Activated naive CD4-positive, alpha-beta T cell (primary cell): ENCODE measurements around the gene BANF1.
"Not testable (repeated sequence)": the region's sequence is repeated elsewhere in the genome, so short reads cannot be mapped to it uniquely, and the experiment has no call there.

Experiments
- DNase-seq, 4 experiments: peaks; one replicate each; lab custom pipeline; 2025; lab: John Stamatoyannopoulos, UW

Gene BANF1

DNA sequence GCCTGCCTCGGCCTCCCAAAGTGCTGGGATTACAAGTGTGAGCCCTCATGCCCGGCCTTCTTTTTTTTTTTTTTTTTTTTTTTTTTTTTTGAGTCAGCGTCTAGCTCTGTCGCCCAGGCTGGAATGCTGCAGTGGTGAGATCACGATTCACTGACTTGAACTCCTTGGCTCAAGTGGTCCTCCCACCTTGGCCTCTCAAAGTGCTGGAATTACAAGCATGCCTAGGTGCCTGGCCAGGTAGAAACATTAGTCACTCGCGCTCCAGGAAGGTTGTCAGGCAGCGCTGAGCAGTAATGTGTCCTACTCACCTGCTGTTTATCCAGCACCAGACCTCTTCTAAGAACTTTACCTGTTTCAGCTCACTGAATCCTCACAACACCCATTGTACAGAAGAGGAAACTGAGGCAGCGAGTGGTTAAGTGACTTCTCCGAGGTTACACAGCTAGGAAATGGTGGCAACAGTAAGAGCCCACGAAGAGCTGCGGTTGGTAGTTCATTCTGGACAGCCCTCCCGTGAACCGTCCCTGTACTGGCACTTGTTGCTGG lies 9.0 kb downstream of the BANF1 start:
- no peak for DNase-seq

DNA sequence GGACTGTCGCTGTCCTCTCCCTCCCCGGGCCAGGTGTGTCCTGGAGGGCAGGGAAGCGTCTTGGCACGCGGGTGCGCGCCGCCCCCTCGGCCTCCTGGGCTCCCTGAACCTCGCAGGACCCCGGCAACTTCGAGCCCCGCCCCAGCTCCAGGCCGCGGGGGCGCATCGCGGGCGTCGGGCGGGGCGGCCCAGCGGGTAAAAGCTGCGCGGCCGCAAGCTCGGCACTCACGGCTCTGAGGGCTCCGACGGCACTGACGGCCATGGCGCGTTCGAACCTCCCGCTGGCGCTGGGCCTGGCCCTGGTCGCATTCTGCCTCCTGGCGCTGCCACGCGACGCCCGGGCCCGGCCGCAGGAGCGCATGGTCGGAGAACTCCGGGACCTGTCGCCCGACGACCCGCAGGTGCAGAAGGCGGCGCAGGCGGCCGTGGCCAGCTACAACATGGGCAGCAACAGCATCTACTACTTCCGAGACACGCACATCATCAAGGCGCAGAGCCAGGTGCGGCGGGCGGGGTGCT lies 9.5 kb downstream of the BANF1 start, which contains the start of gene CST6:
CST6 (plus strand) TSS at position 224 of the 519 bp plus-strand sequence; CDS start at position 261, 37 bp downstream.
- no peak for DNase-seq

DNA sequence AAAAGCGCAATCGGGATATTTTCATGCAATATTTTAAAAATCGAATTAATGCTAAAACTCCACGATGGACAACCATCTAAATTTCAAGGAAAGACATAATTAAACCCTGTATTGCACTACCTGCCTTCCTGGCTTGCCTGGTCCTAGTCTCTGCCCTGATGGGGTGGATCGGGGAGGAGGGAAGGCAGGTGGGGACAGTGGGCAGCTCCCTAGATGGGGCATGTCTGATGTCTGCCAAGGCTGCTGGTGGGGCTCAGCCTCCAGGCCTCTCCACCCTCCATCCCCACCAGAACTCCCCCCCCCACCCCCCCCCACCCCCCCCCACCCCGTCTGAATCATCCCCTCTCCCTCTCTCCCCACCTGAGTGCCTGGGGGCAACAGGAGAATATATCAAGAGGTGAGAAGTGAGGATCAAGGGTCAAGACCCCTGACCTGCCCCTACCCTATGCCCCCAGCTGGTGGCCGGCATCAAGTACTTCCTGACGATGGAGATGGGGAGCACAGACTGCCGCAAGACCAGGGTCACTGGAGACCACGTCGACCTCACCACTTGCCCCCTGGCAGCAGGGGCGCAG lies 10.2 kb downstream of the BANF1 start:
- no peak for DNase-seq

DNA sequence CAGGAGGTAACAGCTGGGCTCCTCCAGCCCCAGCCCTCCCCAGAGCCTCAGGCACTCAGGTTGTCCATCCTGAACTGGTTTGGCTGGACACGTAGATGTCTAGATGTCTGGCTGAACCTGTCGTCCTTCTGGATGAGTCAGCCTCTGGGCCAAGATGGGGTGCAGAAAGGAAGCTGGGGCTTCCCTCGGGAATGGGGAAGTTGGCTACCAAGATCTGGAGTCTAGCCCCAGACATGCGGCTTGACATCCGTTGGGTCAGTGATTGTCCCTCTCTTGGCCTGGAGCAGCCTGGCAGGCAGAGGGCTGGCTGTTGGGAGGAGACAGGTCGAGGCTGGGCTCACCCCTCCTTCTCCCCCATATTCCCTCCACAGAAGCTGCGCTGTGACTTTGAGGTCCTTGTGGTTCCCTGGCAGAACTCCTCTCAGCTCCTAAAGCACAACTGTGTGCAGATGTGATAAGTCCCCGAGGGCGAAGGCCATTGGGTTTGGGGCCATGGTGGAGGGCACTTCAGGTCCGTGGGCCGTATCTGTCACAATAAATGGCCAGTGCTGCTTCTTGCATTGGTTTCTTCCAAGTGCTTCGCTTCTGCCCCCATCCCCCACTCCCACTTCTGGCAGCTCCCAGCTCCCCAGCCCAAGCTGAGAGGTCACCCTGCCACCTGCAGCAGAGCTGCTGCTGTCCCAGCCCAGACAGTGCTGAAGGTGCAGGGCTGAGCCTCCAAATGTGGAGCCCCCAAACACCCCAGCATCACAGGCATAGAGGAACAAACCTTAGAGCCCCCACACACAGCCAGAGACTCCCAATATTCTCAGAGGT lies 10.9 kb downstream of the BANF1 start:
- DNase-seq: no peak

DNA sequence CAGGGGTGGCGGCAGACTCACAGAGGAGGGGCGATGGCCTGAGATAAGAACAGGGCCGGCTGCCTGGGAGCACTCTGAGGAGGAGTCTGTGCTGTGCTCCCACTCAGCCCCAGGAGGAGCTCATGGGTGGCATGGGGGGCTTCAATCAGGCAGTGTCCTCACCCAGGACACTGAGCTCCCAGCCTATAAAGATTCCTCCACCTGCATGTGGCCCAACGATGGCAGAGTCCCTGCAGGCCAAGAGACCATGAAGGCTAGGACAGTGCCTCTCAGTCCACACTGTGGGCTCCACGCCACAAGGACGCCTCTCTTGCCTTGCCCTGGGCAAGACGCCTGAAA lies 11.4 kb downstream of the BANF1 start:
- DNase-seq: no peak

DNA sequence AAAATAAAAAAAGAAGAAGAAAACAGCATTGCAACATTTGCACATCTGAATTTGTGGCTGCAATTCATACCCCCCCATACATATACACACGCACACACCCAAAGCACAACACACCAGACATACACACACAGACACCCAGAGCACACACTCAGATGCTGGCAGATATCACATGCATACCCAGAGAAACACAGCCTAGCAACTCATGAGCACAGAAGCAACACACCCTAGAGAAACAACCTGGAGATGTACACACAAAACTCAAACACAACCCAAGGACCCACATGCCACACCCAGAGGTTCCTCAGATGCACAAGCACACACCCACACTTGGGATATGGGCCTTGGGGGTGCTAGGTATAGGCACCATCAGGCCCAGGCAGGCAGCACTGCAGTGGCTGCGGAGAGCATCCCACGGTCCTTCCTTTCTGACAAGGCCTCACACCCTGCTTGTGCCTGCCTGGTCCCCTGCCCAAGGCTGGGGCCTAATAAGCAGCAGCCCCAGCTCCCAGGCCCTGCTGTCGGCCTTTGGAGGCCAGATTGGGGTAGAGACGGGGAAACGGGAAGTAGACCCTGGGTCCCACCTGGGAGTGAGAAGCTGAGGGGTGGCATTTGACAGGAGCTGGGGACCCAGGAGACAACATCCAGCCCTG lies 12.6 kb downstream of the BANF1 start:
- DNase-seq: no peak

DNA sequence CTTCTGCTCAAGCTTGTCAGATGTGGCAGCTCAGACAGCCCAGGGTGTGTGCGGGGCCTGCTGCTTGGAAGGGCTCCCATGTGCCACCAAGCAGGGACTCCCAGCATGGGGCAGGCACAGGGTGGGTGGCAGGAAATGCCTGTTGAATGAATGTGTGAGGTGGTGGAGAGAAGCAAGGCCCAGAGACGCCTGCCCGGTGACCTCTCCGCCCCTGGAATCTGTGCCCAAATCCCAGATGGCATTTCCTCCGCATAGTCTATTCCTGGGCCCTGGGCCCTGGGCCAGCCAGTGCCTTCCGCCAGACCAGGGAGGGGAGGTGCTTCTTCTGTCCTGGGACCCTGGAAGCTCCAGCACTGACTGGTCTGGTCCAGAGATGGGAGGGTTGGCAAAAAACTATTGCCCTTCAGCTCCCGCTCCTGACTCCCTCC lies 13.2 kb downstream of the BANF1 start:
- no peak for DNase-seq

DNA sequence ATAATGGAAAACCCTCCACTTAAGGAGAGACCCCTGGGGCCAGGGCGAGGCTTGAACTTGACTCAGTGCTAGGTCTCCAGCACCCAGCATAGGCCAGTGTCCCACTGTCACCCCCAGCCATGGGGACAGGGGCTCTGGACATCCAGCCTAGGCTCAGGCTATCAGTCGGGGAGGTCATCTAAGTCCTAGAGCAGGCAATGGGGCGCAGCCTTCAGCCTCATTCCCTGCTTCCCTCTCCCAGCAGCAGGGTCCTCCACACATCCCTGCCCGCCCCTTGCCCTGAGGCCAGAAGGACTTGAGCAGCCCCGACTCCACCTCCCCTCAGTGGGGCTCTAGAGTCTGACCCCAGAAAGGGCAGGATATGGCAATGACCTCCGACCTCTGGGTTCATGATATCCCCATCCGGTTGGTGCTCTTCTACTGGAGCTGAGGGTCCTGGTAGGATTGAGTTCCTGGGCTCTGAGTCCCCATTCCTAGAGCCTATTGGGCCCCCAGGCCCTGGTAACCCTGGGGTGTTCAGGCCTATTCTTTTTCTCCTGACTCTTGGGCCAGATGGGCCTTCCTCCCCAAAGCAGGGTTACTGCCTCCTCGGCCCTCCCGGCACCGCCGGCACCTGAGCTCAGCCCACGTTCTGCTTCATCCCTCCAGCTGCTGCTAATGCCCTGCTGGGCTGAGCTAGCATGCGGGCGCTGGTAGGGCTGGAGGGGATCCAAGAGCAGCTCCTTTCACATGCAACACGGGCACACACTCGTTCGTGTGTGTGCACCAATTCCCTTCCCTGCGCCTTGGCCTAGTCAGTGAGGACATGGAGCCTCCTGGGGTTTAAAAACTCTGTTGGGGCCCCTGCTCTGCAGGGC lies 13.9 kb downstream of the BANF1 start:
- DNase-seq: no peak

DNA sequence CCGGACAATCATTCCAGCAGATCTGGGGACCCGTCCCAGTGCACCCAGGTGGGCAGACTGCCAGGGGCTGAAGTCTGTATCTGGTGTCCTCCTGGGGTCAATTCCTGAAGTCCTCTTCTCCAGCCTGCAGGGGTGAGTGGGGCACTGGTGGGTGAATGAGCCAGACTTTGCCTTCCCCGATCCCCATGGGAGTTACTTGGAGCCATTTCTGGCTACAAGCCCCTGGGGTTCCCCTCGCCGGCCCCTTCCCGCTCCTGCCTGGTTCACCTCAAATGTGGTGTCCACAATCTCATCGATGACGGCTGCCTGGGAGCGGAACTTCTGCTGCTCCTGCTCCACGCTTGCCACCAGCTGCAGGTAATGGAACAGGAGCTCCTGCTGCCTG lies 14.5 kb downstream of the BANF1 start:
- no peak for DNase-seq

DNA sequence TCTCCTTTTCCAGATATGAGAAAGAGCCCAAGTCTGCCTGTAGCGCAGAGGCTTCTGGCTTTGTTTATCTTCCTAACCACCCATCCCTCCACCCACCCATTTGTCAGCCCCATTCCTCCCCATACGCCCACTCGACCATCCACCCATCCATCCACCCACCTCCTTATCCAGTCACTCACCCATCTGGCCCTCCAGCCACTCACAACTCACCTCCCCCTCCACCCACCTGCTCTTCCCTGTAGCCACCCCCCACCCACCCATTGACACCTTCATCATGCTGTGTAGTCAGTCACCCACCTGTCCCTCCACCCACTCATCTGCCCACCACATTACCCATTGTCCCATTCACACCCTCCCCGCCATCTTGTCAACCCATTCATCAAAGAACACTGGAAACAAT lies 15.0 kb downstream of the BANF1 start:
- no peak for DNase-seq

DNA sequence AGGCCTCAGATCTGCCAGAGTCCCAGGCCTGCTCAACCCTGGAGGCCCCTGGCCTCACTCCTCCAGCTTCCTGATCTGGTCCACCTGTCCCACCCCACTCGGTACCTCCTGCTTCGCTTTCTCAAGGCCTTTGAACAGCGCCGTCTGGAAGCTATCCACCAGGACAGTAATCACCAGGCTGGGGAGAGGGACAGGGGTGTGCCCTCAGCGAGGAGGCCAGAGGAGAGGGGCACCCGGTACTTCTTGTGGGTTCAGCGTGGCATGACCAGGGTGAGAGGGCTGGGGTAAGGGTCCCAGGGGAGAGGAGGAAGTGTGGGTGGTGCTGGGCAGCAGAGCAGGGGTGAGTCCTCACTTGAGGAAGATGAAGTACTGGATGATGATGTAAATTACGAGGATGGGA lies 17.9 kb downstream of the BANF1 start:
- DNase-seq: no peak

DNA sequence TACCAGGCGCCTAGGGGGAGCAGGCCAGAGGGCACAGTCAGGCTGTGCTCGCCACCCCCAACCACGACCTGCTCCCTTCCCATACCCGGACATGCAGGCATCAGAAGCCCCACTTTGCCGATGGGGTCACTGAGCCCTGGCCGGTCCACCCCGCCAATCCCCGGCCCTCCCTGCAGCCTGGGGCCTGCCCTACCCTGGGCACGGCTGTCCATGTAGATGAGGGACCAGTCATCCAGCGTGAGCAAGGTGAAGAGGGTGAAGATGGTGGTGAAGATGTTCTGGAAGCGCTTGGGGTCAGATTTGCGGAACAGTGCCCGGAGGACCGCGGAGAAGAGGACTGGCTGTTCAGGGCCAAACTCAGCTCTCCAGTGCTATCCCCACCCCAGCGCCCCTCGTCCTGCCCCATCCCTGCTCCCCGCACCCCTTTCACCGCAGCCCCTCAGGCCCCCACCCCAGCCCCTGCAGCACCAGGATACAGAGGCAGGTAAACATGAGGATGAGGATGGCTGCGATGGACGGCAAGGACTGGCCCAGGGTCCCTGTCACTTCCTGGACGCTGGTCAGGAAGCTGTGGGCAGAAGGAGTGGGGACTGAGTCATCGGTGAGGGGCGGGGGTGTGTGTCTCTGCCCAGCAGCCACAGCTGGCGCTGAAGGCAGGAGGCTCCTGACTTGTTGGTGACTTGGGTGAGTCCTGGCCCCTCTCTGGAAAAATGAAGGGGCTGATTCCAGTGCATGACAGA lies 18.5 kb downstream of the BANF1 start:
- DNase-seq: no peak

DNA sequence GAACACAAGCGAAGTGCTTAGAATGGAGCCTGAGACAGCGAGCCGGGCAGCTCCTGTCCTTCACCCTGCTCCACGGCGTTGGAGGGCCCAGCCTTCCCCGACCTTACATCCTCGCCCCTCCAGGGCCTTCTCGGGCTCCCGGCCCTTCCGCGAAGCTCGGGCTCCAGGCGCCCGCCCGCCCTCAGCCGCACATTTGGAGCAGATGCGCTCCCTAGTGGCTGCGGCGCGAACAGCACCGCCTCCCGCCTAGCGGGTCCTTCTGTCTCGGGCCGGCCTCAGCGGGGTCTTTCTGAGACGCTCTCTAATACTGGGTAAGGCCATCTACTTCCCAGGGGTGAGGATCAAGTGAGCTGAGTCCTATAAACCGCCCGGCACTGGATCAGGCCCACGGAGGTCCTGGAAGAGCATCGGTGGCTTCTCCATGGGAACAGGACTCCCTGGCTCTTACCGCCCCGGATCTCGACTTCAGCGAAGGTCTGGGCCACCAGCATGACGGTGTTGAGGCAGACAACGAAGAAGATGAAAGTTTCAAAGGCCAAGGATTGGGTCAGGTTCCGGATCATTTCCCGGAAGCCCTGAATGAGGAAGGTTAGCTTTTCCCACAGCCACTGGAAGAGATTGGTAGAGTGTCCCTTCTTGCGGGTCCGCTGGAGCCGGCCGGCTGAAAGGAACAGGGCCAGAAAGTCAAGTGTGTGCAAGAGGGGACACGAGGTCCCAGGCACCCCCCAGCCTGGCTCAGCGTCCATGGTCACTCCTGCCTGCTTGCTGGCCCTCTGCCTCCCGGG lies 20.3 kb downstream of the BANF1 start:
- DNase-seq: peak; percentile 65 to 79 (median 67)

DNA sequence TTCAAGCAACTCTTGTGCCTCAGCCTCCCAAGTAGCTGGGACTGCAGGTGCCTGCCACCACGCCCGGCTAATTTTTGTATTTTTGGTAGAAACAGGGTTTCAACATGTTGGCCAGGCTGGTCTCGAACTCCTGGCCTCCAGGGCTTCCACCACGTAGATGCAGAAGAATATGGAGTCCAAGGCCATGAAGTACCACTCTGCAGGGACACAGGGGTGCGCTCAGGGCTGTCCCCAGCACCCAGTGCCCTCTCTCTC lies 20.8 kb downstream of the BANF1 start:
- DNase-seq: not testable (repeated sequence)

DNA sequence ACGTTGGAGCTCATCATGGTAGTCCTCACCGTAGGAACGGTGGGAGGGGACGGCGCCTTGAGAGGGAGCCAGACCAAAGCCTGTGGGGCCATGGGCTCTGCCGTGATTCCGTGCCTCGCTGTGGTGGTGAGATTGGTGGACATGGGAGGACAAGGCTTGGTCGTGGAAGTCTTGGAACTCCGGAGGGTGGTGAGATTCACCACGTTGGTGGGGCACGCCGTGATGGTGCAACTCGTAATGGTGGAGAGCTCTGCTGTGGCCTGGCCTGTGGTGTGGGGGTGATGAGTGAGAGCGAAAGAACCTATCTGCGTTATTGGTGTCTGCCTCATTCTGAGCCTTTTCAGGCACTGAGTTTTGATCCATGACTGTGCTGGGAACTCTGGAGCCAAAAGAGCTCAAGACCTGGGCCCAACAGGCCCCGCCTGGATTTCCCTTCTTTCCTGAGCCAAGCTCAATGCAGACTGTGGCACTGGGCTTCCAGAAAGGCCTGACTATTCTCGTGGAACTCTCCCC lies 23.8 kb downstream of the BANF1 start, which contains the start of gene CATSPER1:
CATSPER1 (minus strand) TSS at position 463 of the 513 bp plus-strand sequence; CDS start at position 363, 100 bp downstream.
- no peak for DNase-seq

DNA sequence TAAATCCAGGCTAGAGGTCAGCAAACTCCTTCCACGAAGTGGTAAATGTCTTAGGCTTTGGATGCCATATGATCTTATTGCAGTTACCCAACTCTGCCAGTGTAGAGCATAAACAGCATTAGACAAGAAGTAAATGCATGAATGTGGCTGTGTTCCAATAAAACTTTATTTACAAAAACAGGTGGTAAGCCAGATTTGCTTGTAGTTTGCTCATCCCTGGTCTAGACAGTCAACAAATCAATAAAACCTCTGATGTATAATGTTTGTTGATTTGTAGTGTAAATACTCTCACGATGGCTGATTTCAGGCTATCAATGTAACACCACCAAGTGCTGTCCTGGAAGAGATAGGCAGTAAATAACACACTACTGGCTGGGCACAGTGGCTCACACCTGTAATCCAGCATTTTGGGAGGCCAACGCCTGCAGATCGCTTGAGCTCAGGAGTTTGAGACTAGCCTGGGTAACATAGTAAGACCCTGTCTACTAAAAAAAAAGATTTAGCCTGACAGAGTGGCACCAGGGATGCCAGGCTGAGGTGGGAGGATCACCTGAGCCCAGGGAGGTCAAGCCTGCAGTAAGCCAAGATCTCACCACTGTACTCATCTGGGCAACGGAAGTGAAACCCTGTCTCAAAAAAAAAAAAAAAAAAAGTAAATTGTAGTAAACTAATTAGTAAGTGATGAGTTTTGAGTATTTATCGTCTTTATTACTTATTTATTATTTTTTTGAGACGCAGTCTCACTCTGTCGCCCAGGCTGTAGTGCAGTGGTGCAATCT lies 30.8 kb downstream of the BANF1 start:
- no peak for DNase-seq

DNA sequence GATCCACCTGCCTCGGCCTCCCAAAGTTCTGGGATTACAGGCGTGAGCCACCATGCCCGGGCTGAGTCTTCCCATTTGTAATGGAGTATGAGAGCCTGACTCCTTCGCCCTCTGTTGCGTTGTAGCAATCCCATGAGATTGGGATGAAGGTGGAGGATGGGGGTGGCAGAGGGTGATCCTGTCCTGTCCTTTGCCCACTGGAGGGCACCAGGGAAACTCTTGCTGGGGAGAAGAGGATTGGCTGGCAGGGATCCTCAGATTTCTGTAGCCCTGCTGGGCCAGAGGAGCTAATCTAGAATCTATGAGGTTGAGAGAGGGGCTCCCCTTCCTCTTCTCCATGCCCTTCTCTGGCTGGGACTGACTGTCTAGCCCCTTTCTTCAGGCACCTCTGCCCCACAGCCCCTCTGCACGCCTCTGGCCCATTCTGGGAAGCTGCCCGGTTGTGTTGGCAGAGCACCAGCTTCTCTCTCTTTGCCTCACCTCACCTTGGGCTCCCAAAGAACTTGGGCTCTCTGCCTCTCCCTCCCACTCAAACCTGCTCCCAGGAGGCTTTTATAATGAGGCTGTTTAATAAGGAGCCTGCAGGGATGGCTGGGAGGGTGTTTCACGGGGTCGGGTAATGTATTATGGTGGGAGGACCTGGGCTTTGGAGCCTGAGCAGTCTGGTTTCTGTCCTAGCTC lies 33.5 kb downstream of the BANF1 start:
- DNase-seq: no peak

DNA sequence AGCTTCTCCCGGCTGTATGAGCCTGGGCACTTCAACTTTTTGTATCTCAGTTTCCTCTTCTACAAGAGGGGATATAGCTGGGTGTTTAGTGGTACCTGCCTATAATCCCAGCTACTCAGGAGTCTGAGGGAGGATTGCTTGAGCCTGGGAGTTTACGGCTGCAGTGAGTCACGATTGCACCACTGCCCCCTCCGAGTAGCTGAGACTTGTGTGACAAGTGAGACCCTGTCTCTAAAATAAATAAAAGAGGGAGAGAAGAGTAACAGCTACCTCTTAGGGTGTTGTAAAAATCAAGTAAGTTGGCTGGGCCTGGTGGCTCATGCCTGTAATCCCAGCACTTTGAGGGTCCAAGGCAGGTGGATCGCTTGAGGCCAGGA lies 34.0 kb downstream of the BANF1 start:
- no peak for DNase-seq

DNA sequence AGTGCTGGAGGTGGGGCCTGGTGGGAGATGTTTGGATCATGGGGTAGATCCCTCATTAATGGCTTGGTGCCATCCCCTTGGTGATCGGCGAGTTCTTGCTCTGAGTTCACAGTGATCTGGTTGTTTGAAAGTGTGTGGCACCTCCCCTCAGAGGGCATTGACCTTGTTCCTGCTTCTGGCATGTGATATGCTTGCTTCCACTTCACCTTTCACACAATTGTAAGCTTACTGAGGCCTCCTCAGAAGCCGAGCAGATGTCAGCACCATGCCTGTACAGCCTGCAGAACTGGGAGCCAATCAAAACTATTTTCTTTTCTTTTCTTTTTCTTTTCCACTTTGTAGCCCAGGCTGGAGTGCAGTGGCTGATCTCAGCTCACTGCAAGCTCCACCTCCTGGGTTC lies 35.0 kb downstream of the BANF1 start:
- DNase-seq: no peak
